GM23338 (cell line): ENCODE measurements around the gene SCYGR2. TPM values are rescaled to one million over a fixed set of nuclear protein-coding genes. Genes with fewer than 3 reads are reported as not detected.

ENCODE experiments used
- ATAC-seq: fragments of 200-7000 bp; cut with Tn5 transposase; 3 replicates; pipeline ENCODE4 v1.9.1; 2020
- DNase-seq: peaks from one replicate; pipeline ENCODE4 v3.0.0-alpha.2; 2015; ENCODE audit warnings: low spot score
- H2AFZ ChIP-seq: fragments of 200-600 bp; sonication (generic); 2 replicates; pipeline ENCODE4 v1.8.0; 2016; ENCODE audit warnings: antibody characterized with exemption, mild to moderate bottlenecking, moderate library complexity
- H3F3A ChIP-seq: fragments of 200-600 bp; sonication (generic); replicated peaks from 2 replicates; pipeline ENCODE4 v1.8.0; 2017; ENCODE audit warnings: antibody characterized with exemption, mixed run types, low read depth
- H3K27ac ChIP-seq: fragments of 200-600 bp; sonication (generic); 2 replicates; pipeline ENCODE4 v1.6.1; 2016; ENCODE audit warnings: low read depth
- H3K27me3 ChIP-seq: fragments of 200-600 bp; sonication (generic); 2 replicates; pipeline ENCODE4 v1.8.0; 2016; ENCODE audit warnings: mild to moderate bottlenecking, mixed run types, moderate library complexity; ENCODE audit not compliant: insufficient read depth
- H3K36me3 ChIP-seq: fragments of 200-600 bp; sonication (generic); 2 replicates; pipeline ENCODE4 v1.8.0; 2016; ENCODE audit warnings: mild to moderate bottlenecking; ENCODE audit not compliant: insufficient read depth
- H3K4me1 ChIP-seq: fragments of 200-600 bp; sonication (generic); 2 replicates; pipeline ENCODE4 v1.8.0; 2016; ENCODE audit warnings: mild to moderate bottlenecking, moderate library complexity; ENCODE audit not compliant: insufficient read depth
- H3K4me2 ChIP-seq: fragments of 200-600 bp; sonication (generic); 2 replicates; pipeline ENCODE4 v1.7.1; 2017; ENCODE audit warnings: mixed run types
- H3K4me3 ChIP-seq: fragments of 200-600 bp; sonication (generic); 2 replicates; pipeline ENCODE4 v1.6.1; 2016; ENCODE audit warnings: mixed run types
- H3K79me2 ChIP-seq: fragments of 200-600 bp; sonication (generic); replicated peaks from 2 replicates; pipeline ENCODE4 v1.8.0; 2017; ENCODE audit warnings: mild to moderate bottlenecking; ENCODE audit not compliant: insufficient read depth
- H3K9me2 ChIP-seq: fragments of 200-600 bp; sonication (generic); 2 replicates; pipeline ENCODE4 v1.8.0; 2017; ENCODE audit not compliant: insufficient read depth
- H4K20me1 ChIP-seq: fragments of 200-600 bp; sonication (generic); replicated peaks from 2 replicates; pipeline ENCODE4 v1.8.0; 2017; ENCODE audit warnings: mild to moderate bottlenecking; ENCODE audit not compliant: insufficient read depth
- H3K27ac Mint-ChIP-seq: 2 replicates; pipeline ENCODE4 v1.8.0; 2020; ENCODE audit warnings: inconsistent platforms, mild to moderate bottlenecking, moderate library complexity, mixed read lengths
- H3K27me3 Mint-ChIP-seq: 3 replicates; pipeline ENCODE4 v1.8.0; 2022; ENCODE audit warnings: low read depth, mild to moderate bottlenecking, moderate library complexity, mixed read lengths, inconsistent platforms; ENCODE audit not compliant: insufficient read depth, poor library complexity
- H3K36me3 Mint-ChIP-seq: 3 replicates; pipeline ENCODE4 v1.8.0; 2021; ENCODE audit warnings: low read depth, mild to moderate bottlenecking, inconsistent platforms, moderate library complexity, mixed read lengths
- H3K4me1 Mint-ChIP-seq: 3 replicates; pipeline ENCODE4 v1.8.0; 2020; ENCODE audit warnings: mild to moderate bottlenecking, inconsistent platforms, mixed read lengths
- H3K4me3 Mint-ChIP-seq: 3 replicates; pipeline ENCODE4 v1.8.0; 2021; ENCODE audit warnings: moderate library complexity, mild to moderate bottlenecking, inconsistent platforms, mixed read lengths
- H3K9me3 Mint-ChIP-seq: 3 replicates; pipeline ENCODE4 v1.8.0; 2020; ENCODE audit warnings: moderate library complexity, mild to moderate bottlenecking, inconsistent platforms, mixed read lengths
- CTCF ChIP-seq, 2 experiments: fragments of 200-600 bp in 1 of 2; sonication (generic) in 1 of 2; conservative IDR thresholded peaks; 2 replicates each; pipeline versions ENCODE4 v1.5.1 to v1.6.1; 2016 to 2017; ENCODE audit warnings: antibody characterized with exemption in 2 of 2, low read depth in 2 of 2, mild to moderate bottlenecking in 2 of 2, moderate library complexity in 1 of 2
- ETS1 ChIP-seq: IDR thresholded peaks from 2 replicates; pipeline ENCODE4 v1.6.1; 2016; ENCODE audit warnings: antibody characterized with exemption
- EZH2phosphoT487 ChIP-seq: fragments of 200-600 bp; sonication (generic); IDR thresholded peaks from one replicate; pipeline ENCODE4 v1.8.1; 2018; ENCODE audit warnings: antibody characterized with exemption; ENCODE audit not compliant: unreplicated experiment
- ZNF331 ChIP-seq: fragments of 250-450 bp; sonication (Bioruptor Pico); IDR thresholded peaks from 2 replicates; pipeline ENCODE4 v1.5.0; 2020; ENCODE audit warnings: low read depth, mild to moderate bottlenecking, moderate library complexity
- polyA plus RNA-seq: library from polyadenylated mRNA; unstranded; fragments of >200 nt; fragmentation: Nextera tagmentation; extraction: Ambion mirVana; gene quantifications from 2 replicates; pipeline ENCODE4 v1.2.1, GENCODE V29; 2016
- total RNA-seq: library from RNA; depleted of rRNA; stranded (reverse); fragments of >200 nt; shearing (Covaris generic); gene quantifications from 2 replicates; pipeline ENCODE4 v1.2.3, GENCODE V29; 2014
- TF ChIP-seq, protein P1 (sequence below): IDR thresholded peaks from one replicate; pipeline ENCODE4 v1.6.1; 2018; ENCODE audit warnings: antibody characterized with exemption; ENCODE audit not compliant: unreplicated experiment

The SCYGR2 gene
- total and polyA plus RNA-seq, 2 experiments from 2014 or later: not detected

DNA sequence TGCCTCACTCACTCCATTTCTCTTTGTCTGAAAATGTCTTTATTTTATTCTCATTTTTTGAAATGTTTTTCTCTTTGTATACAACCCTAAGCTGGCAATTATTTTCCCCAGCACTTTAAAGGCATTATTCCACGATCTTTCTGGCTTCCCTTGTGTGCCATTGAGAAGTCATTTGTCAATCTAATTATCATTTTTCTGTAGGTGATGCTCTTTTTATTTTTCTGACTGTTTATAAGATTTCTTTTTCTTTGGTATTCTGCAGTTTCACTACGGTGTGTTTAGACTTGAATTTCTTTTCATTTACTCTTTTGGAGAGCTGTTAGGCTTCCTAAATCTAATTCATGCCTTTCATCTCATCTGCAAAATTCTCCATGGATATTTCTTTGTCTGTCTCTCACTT is 26.7 kb downstream of the SCYGR2 start:
- Histone ChIP-seq H3K36me3 (no peaks in the 10 kb centered on the region), H3K4me3 (no peak overlapping the region), H3K9me2 (no peaks in the 10 kb centered on the region), H3K27me3 (no peaks in the 10 kb centered on the region), H3K79me2 (no peaks in the 10 kb centered on the region), H4K20me1 (no peaks in the 10 kb centered on the region), H3F3A (no peaks in the 10 kb centered on the region), H3K4me2 (no peak overlapping the region), H3K4me1 (no peaks in the 10 kb centered on the region), H3K27ac (no peak overlapping the region), H2AFZ (no peak overlapping the region)
- no peaks in the 10 kb centered on the region for H3K4me1 Mint-ChIP-seq
- TF ChIP-seq ETS1: no peak
- H3K27ac Mint-ChIP-seq: no peak overlapping the region
- H3K36me3 Mint-ChIP-seq: no peaks in the 10 kb centered on the region
- ATAC-seq (no peak), DNase-seq (no peak)
- H3K27me3 Mint-ChIP-seq: peaks cover 4% of the 10 kb centered on the region
- H3K4me3 Mint-ChIP-seq: no peak overlapping the region
- H3K9me3 Mint-ChIP-seq: no peaks in the 10 kb centered on the region

GRCh38 chr2:227626580-227627151 is 28.0 kb downstream of the SCYGR2 start:
- H3K4me2 ChIP-seq: no peak overlapping the region
- H3K27ac Mint-ChIP-seq: no peak overlapping the region
- peaks cover 4% of the 10 kb centered on the region for H3K27me3 Mint-ChIP-seq
- H3K4me3 Mint-ChIP-seq: no peak overlapping the region
- DNase-seq: no peak
- H3K4me1 ChIP-seq: no peaks in the 10 kb centered on the region
- no peak overlapping the region for H2AFZ ChIP-seq
- H3K4me1 Mint-ChIP-seq: no peaks in the 10 kb centered on the region
- no peaks in the 10 kb centered on the region for H3K79me2 ChIP-seq
- H3K4me3 ChIP-seq: no peak overlapping the region
- no peaks in the 10 kb centered on the region for H3K27me3 ChIP-seq
- H3K9me3 Mint-ChIP-seq: no peaks in the 10 kb centered on the region
- TF ChIP-seq ZNF331 (CRISPR knock-in tag) (no peak), CTCF (conservative IDR thresholded peaks at IDR 0.05; ENCODE audit: low read depth in 2 of 2) (no peak), EZH2phosphoT487 (no peak)
- TF ChIP-seq, protein P1, sequence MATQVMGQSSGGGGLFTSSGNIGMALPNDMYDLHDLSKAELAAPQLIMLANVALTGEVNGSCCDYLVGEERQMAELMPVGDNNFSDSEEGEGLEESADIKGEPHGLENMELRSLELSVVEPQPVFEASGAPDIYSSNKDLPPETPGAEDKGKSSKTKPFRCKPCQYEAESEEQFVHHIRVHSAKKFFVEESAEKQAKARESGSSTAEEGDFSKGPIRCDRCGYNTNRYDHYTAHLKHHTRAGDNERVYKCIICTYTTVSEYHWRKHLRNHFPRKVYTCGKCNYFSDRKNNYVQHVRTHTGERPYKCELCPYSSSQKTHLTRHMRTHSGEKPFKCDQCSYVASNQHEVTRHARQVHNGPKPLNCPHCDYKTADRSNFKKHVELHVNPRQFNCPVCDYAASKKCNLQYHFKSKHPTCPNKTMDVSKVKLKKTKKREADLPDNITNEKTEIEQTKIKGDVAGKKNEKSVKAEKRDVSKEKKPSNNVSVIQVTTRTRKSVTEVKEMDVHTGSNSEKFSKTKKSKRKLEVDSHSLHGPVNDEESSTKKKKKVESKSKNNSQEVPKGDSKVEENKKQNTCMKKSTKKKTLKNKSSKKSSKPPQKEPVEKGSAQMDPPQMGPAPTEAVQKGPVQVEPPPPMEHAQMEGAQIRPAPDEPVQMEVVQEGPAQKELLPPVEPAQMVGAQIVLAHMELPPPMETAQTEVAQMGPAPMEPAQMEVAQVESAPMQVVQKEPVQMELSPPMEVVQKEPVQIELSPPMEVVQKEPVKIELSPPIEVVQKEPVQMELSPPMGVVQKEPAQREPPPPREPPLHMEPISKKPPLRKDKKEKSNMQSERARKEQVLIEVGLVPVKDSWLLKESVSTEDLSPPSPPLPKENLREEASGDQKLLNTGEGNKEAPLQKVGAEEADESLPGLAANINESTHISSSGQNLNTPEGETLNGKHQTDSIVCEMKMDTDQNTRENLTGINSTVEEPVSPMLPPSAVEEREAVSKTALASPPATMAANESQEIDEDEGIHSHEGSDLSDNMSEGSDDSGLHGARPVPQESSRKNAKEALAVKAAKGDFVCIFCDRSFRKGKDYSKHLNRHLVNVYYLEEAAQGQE: no peak
- H3K36me3 Mint-ChIP-seq: no peaks in the 10 kb centered on the region
- no peak for ATAC-seq
- no peak overlapping the region for H3K27ac ChIP-seq
- H3K9me2 ChIP-seq: no peaks in the 10 kb centered on the region
- no peaks in the 10 kb centered on the region for H4K20me1 ChIP-seq
- H3K36me3 ChIP-seq: no peaks in the 10 kb centered on the region
- H3F3A ChIP-seq: no peaks in the 10 kb centered on the region
